ENCODE results near the gene IGSF21. TPM values are rescaled to one million over a fixed set of nuclear protein-coding genes. Genes with fewer than 3 reads are reported as not detected.

The IGSF21 gene
- total and polyA plus RNA-seq, 2 of the 4 experiments (the other 2 are of a cell fraction): not detected

DNA sequence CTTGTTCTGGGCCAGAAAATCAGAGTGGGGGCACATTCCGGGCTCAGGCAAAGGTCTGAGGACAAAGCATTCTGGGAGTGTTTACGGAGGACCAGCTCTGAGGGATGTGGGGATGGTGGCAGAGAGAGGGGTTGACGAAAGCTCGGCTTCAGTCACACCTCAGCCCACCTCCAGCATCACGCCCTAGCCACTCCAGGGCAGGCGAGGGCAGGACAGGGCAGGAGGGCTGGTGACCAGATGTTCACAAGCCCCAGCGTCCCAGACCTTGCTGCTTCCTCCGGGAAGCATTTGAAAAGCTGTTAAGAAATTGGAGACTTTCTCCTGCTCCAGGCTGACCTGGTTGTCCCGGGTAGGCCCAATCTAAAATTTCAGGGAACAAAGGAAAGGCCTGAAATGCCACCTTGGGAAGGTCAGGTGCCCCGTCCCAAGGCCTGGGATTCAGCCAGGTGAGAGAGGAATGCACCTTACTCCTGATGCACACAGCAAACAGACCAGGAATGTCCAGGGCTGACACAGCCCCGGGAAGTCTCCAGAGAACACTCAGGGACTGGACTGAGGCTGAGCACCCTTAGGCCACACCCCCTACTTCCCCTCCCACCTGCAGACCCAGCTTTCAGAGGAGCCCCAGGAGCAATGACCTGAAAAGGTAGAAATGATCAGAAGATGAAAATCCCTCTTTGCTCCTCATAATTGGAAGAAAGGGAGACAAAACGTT lies 301.2 kb downstream of the IGSF21 start:
- TF ChIP-seq MAZ (IDR thresholded peaks at IDR 0.05; ENCODE audit: borderline replicate concordance, low read depth, low read length) (no peak), RCOR1 (IDR thresholded peaks at IDR 0.05; ENCODE audit: insufficient replicate concordance, low read length) (no peak), POLR2A (IDR thresholded peaks at IDR 0.05; ENCODE audit: low read depth, low read length) (no peak), MXI1 (IDR thresholded peaks at IDR 0.05; ENCODE audit: borderline replicate concordance, low read depth, low read length) (no peak), CHD1 (IDR thresholded peaks at IDR 0.05; ENCODE audit: low read depth, low read length) (no peak)
- H2AFZ ChIP-seq (replicated peaks; ENCODE audit: low read length, poor library complexity): no peak overlapping the region
- H3K9me3 ChIP-seq (ENCODE audit: control insufficient read depth, insufficient read depth, low read length): peaks cover 59% of the 10 kb centered on the region
- H3K4me1 ChIP-seq (ENCODE audit: control insufficient read depth, insufficient read depth, low read length): no peaks in the 10 kb centered on the region
- H3K27ac ChIP-seq (ENCODE audit: insufficient read depth, low read length): no peak overlapping the region
- intact Hi-C loops (cut with micrococcal nuclease): no loop called here
- H2BK120ac ChIP-seq (ENCODE audit: low read depth, low read length): no peak overlapping the region
- no peak overlapping the region for H2AK9ac ChIP-seq (replicated peaks; ENCODE audit: low read depth, low read length, poor library complexity)
- H3K4ac ChIP-seq (ENCODE audit: low read depth, low read length): no peak overlapping the region
- H3K36me3 ChIP-seq (ENCODE audit: control insufficient read depth, insufficient read depth, low read length): no peaks in the 10 kb centered on the region
- no peak overlapping the region for H3K4me3 ChIP-seq (ENCODE audit: insufficient read depth, low read depth, low read length)
- no peak overlapping the region for H2BK20ac ChIP-seq (ENCODE audit: low read depth, low read length)
- BruUV-seq (replicated peaks): no TSS peak
- no peak overlapping the region for H4K91ac ChIP-seq (ENCODE audit: insufficient read depth, low read depth, low read length)
- H4K8ac ChIP-seq (ENCODE audit: low read depth in 2 of 2, low read length in 2 of 2): no peak overlapping the region
- no peak overlapping the region for H3K23ac ChIP-seq (ENCODE audit: low read depth, low read length)
- no peak overlapping the region for H3K4me2 ChIP-seq (ENCODE audit: low read depth, low read length)
- ChIA-PET CTCF (no interaction called here), POLR2A (ENCODE audit: unreplicated experiment) (no interaction called here)
- DNase-seq: no peak
- no peak overlapping the region for H3K14ac ChIP-seq (replicated peaks; ENCODE audit: low read depth, low read length)
- H3K9me1 ChIP-seq (ENCODE audit: insufficient read depth, low read length): no peaks in the 10 kb centered on the region
- H2AK5ac ChIP-seq (ENCODE audit: low read depth, low read length): no peak overlapping the region
- H4K5ac ChIP-seq (ENCODE audit: low read depth, low read length): no peak overlapping the region
- H2BK15ac ChIP-seq (ENCODE audit: low read depth, low read length): no peak overlapping the region
- H3K9ac ChIP-seq (ENCODE audit: low read depth, low read length): no peak overlapping the region
- no peaks in the 10 kb centered on the region for H3K79me1 ChIP-seq (ENCODE audit: low read depth in 1 of 2, low read length in 2 of 2)
- dilution Hi-C loops (cut with HindIII; ENCODE audit: low sequenced_read_pairs, unreplicated experiment): no loop called here
- no CpG with 5 or more reads among the region's 12 CpGs for WGBS, 2 experiments (ENCODE audit: extremely low coverage in 2 of 2, insufficient read length in 1 of 2)
- H3K56ac ChIP-seq (ENCODE audit: extremely low read depth, insufficient read depth, low read length): no peak overlapping the region
- H3K18ac ChIP-seq (ENCODE audit: low read depth, low read length): no peak overlapping the region
- no peak overlapping the region for H2BK5ac ChIP-seq (ENCODE audit: low read depth, low read length, poor library complexity, severe bottlenecking)
- ATAC-seq (ENCODE audit: low read depth): no peak
- in situ Hi-C loops (cut with MboI; ENCODE audit: low sequenced_read_pairs): no loop called here
- H4K20me1 ChIP-seq (ENCODE audit: insufficient read depth, low read length): no peaks in the 10 kb centered on the region
- H3K27me3 ChIP-seq (ENCODE audit: control insufficient read depth, insufficient read depth, low read length): no peaks in the 10 kb centered on the region

Data from IMR-90 (cell line).